NOMO-1 treated with dmso at 0.1 percent for 144 hours (cell line): ENCODE results near the gene TCTN1.
"Not testable (repeated sequence)": the region's sequence is repeated elsewhere in the genome, so short reads cannot be mapped to it uniquely, and the experiment has no call there.

Experiments
- DNase-seq: peaks from one replicate; lab custom pipeline; 2025; ENCODE audit not compliant: unreplicated experiment; lab: John Stamatoyannopoulos, UW

Gene TCTN1

GRCh38 chr12:110613771-110614684 lies at the start of gene TCTN1:
Gene TCTN1, plus strand, starts transcription at chr12:110614129. Its CDS starts 54 bp downstream, at chr12:110614183.
- peak; percentile 98 for DNase-seq

- no peak for DNase-seq
These were observed 49.4 kb upstream of the TCTN1 start for GRCh38 chr12:110564471-110564991.

- no peak for DNase-seq
These were observed 47.7 kb upstream of the TCTN1 start for GRCh38 chr12:110565894-110566871.

- no peak for DNase-seq
These were observed 46.9 kb upstream of the TCTN1 start for GRCh38 chr12:110566993-110567392.

- no peak for DNase-seq
These were observed 45.2 kb upstream of the TCTN1 start for GRCh38 chr12:110568752-110569151.

GRCh38 chr12:110569838-110570237 lies 44.1 kb upstream of the TCTN1 start:
- not testable (repeated sequence) for DNase-seq

GRCh38 chr12:110570798-110571197 lies 43.1 kb upstream of the TCTN1 start:
- not testable (repeated sequence) for DNase-seq

- DNase-seq = no peak
These were observed 39.9 kb upstream of the TCTN1 start for GRCh38 chr12:110574044-110574443.

- DNase-seq = not testable (repeated sequence)
These were observed 39.2 kb upstream of the TCTN1 start for GRCh38 chr12:110574717-110575230.

GRCh38 chr12:110575326-110575725 lies 38.6 kb upstream of the TCTN1 start:
- DNase-seq = no peak

GRCh38 chr12:110576504-110576903 lies 37.4 kb upstream of the TCTN1 start:
- DNase-seq = no peak

- no peak for DNase-seq
These were observed 35.9 kb upstream of the TCTN1 start for GRCh38 chr12:110577864-110578693.

- no peak for DNase-seq
These were observed 35.0 kb upstream of the TCTN1 start for GRCh38 chr12:110578694-110579534.

GRCh38 chr12:110579535-110580253 lies 34.2 kb upstream of the TCTN1 start:
- no peak for DNase-seq

GRCh38 chr12:110581931-110582275 lies 32.0 kb upstream of the TCTN1 start:
- no peak for DNase-seq

GRCh38 chr12:110582276-110583136 lies 31.4 kb upstream of the TCTN1 start:
- DNase-seq = no peak

- DNase-seq = peak; percentile 90
These were observed 30.5 kb upstream of the TCTN1 start, which contains the start of gene PPTC7 for GRCh38 chr12:110583137-110584059. Gene PPTC7, minus strand, starts transcription at chr12:110583318. Its CDS starts 287 bp downstream, at chr12:110583031.
